ENCODE measurements around the gene DISP1.

The DISP1 gene

GRCh38 chr1:222790520-222790919 lies 24.3 kb upstream of the DISP1 start:
- WGBS (ENCODE audit: extremely low coverage, insufficient coverage, insufficient read length) = no CpG with 5 or more reads among the region's 4 CpGs
- H2AK5ac ChIP-seq (ENCODE audit: low read length) = no peak overlapping the region
- no peak overlapping the region for H3K4ac ChIP-seq (ENCODE audit: low read depth, low read length)
- H2AFZ ChIP-seq (ENCODE audit: insufficient read depth, low read length, poor library complexity) = no peak overlapping the region
- H3K4me1 ChIP-seq (ENCODE audit: control insufficient read depth in 1 of 2, insufficient read depth in 2 of 2, low read length in 2 of 2) = no peaks in the 10 kb centered on the region
- H3K36me3 ChIP-seq (ENCODE audit: control insufficient read depth in 1 of 2, insufficient read depth in 2 of 2, low read length in 2 of 2) = no peaks in the 10 kb centered on the region
- H2BK120ac ChIP-seq (ENCODE audit: insufficient read depth, low read length, poor library complexity) = no peak overlapping the region
- no peak overlapping the region for H3K4me2 ChIP-seq (ENCODE audit: low read length)
- no peaks in the 10 kb centered on the region for H3K9me3 ChIP-seq (ENCODE audit: insufficient read depth, low read depth, low read length)
- no peak overlapping the region for H3K9ac ChIP-seq (ENCODE audit: low read length)
- H3K79me1 ChIP-seq (ENCODE audit: low read length) = no peaks in the 10 kb centered on the region
- H3K27ac ChIP-seq (ENCODE audit: low read depth, low read length) = no peak overlapping the region
- H2BK5ac ChIP-seq (ENCODE audit: low read depth, low read length, poor library complexity) = no peak overlapping the region
- no peak overlapping the region for H4K91ac ChIP-seq (ENCODE audit: low read depth, low read length)
- no peak overlapping the region for H3K4me3 ChIP-seq (ENCODE audit: low read depth, low read length)
- no peak for DNase-seq
- no peaks in the 10 kb centered on the region for H3K79me2 ChIP-seq (ENCODE audit: control insufficient read depth, insufficient read depth, low read length, poor library complexity)
- no peak overlapping the region for H4K8ac ChIP-seq (ENCODE audit: low read depth, low read length)
- no peak overlapping the region for H2BK12ac ChIP-seq (ENCODE audit: low read length)
- no peak overlapping the region for H3K18ac ChIP-seq (ENCODE audit: low read length)
- no peak overlapping the region for H3K23ac ChIP-seq (ENCODE audit: low read length)
- H4K12ac ChIP-seq (ENCODE audit: low read depth, low read length) = no peak overlapping the region
- H3K27me3 ChIP-seq (ENCODE audit: insufficient read depth, low read length) = no peaks in the 10 kb centered on the region
- no peak overlapping the region for H3K14ac ChIP-seq (ENCODE audit: low read length)

GRCh38 chr1:222791006-222791710 lies 23.7 kb upstream of the DISP1 start:
- WGBS (ENCODE audit: extremely low coverage, insufficient coverage, insufficient read length) = no CpG with 5 or more reads among the region's 4 CpGs
- H3K9ac ChIP-seq (ENCODE audit: low read length) = no peak overlapping the region
- no peak overlapping the region for H4K91ac ChIP-seq (ENCODE audit: low read depth, low read length)
- no peak overlapping the region for H3K14ac ChIP-seq (ENCODE audit: low read length)
- no peak overlapping the region for H4K12ac ChIP-seq (ENCODE audit: low read depth, low read length)
- H3K4me1 ChIP-seq (ENCODE audit: control insufficient read depth in 1 of 2, insufficient read depth in 2 of 2, low read length in 2 of 2) = no peaks in the 10 kb centered on the region
- no peaks in the 10 kb centered on the region for H3K9me3 ChIP-seq (ENCODE audit: insufficient read depth, low read depth, low read length)
- H3K18ac ChIP-seq (ENCODE audit: low read length) = no peak overlapping the region
- H4K8ac ChIP-seq (ENCODE audit: low read depth, low read length) = no peak overlapping the region
- H3K27me3 ChIP-seq (ENCODE audit: insufficient read depth, low read length) = no peaks in the 10 kb centered on the region
- no peak overlapping the region for H3K4ac ChIP-seq (ENCODE audit: low read depth, low read length)
- no peaks in the 10 kb centered on the region for H3K79me1 ChIP-seq (ENCODE audit: low read length)
- no peak overlapping the region for H2BK5ac ChIP-seq (ENCODE audit: low read depth, low read length, poor library complexity)
- H2AK5ac ChIP-seq (ENCODE audit: low read length) = no peak overlapping the region
- no peak overlapping the region for H2BK12ac ChIP-seq (ENCODE audit: low read length)
- H3K4me3 ChIP-seq (ENCODE audit: low read depth, low read length) = no peak overlapping the region
- H3K36me3 ChIP-seq (ENCODE audit: control insufficient read depth in 1 of 2, insufficient read depth in 2 of 2, low read length in 2 of 2) = no peaks in the 10 kb centered on the region
- no peak overlapping the region for H2AFZ ChIP-seq (ENCODE audit: insufficient read depth, low read length, poor library complexity)
- H3K27ac ChIP-seq (ENCODE audit: low read depth, low read length) = no peak overlapping the region
- H3K4me2 ChIP-seq (ENCODE audit: low read length) = no peak overlapping the region
- no peaks in the 10 kb centered on the region for H3K79me2 ChIP-seq (ENCODE audit: control insufficient read depth, insufficient read depth, low read length, poor library complexity)
- H3K23ac ChIP-seq (ENCODE audit: low read length) = no peak overlapping the region
- DNase-seq = no peak
- H2BK120ac ChIP-seq (ENCODE audit: insufficient read depth, low read length, poor library complexity) = no peak overlapping the region

GRCh38 chr1:222792744-222793143 lies 22.1 kb upstream of the DISP1 start:
- H3K23ac ChIP-seq (ENCODE audit: low read length) = no peak overlapping the region
- no peak overlapping the region for H3K27ac ChIP-seq (ENCODE audit: low read depth, low read length)
- peak in 1 of 2 donors; percentile 36 for DNase-seq
- no peaks in the 10 kb centered on the region for H3K9me3 ChIP-seq (ENCODE audit: insufficient read depth, low read depth, low read length)
- H3K4ac ChIP-seq (ENCODE audit: low read depth, low read length) = no peak overlapping the region
- no peak overlapping the region for H3K4me3 ChIP-seq (ENCODE audit: low read depth, low read length)
- H2BK120ac ChIP-seq (ENCODE audit: insufficient read depth, low read length, poor library complexity) = no peak overlapping the region
- no peak overlapping the region for H4K8ac ChIP-seq (ENCODE audit: low read depth, low read length)
- H3K4me1 ChIP-seq (ENCODE audit: control insufficient read depth in 1 of 2, insufficient read depth in 2 of 2, low read length in 2 of 2) = no peaks in the 10 kb centered on the region
- H3K27me3 ChIP-seq (ENCODE audit: insufficient read depth, low read length) = no peaks in the 10 kb centered on the region
- H2AK5ac ChIP-seq (ENCODE audit: low read length) = no peak overlapping the region
- no peak overlapping the region for H3K4me2 ChIP-seq (ENCODE audit: low read length)
- H2BK5ac ChIP-seq (ENCODE audit: low read depth, low read length, poor library complexity) = no peak overlapping the region
- H3K18ac ChIP-seq (ENCODE audit: low read length) = no peak overlapping the region
- no peak overlapping the region for H4K91ac ChIP-seq (ENCODE audit: low read depth, low read length)
- no peak overlapping the region for H2BK12ac ChIP-seq (ENCODE audit: low read length)
- no peaks in the 10 kb centered on the region for H3K79me1 ChIP-seq (ENCODE audit: low read length)
- H4K12ac ChIP-seq (ENCODE audit: low read depth, low read length) = no peak overlapping the region
- H3K14ac ChIP-seq (ENCODE audit: low read length) = no peak overlapping the region
- no peaks in the 10 kb centered on the region for H3K36me3 ChIP-seq (ENCODE audit: control insufficient read depth in 1 of 2, insufficient read depth in 2 of 2, low read length in 2 of 2)
- H3K79me2 ChIP-seq (ENCODE audit: control insufficient read depth, insufficient read depth, low read length, poor library complexity) = no peaks in the 10 kb centered on the region
- WGBS (ENCODE audit: extremely low coverage, insufficient coverage, insufficient read length) = no CpG with 5 or more reads among the region's 2 CpGs
- H3K9ac ChIP-seq (ENCODE audit: low read length) = no peak overlapping the region
- no peak overlapping the region for H2AFZ ChIP-seq (ENCODE audit: insufficient read depth, low read length, poor library complexity)

- H3K23ac ChIP-seq (ENCODE audit: low read length) = no peak overlapping the region
- no peak overlapping the region for H2BK120ac ChIP-seq (ENCODE audit: insufficient read depth, low read length, poor library complexity)
- H3K14ac ChIP-seq (ENCODE audit: low read length) = no peak overlapping the region
- no peak overlapping the region for H3K18ac ChIP-seq (ENCODE audit: low read length)
- no peaks in the 10 kb centered on the region for H3K36me3 ChIP-seq (ENCODE audit: control insufficient read depth in 1 of 2, insufficient read depth in 2 of 2, low read length in 2 of 2)
- H3K4me2 ChIP-seq (ENCODE audit: low read length) = no peak overlapping the region
- H3K4ac ChIP-seq (ENCODE audit: low read depth, low read length) = no peak overlapping the region
- no peak for DNase-seq
- H3K9me3 ChIP-seq (ENCODE audit: insufficient read depth, low read depth, low read length) = no peaks in the 10 kb centered on the region
- no peak overlapping the region for H2BK5ac ChIP-seq (ENCODE audit: low read depth, low read length, poor library complexity)
- no peak overlapping the region for H3K9ac ChIP-seq (ENCODE audit: low read length)
- H3K27me3 ChIP-seq (ENCODE audit: insufficient read depth, low read length) = no peaks in the 10 kb centered on the region
- no peaks in the 10 kb centered on the region for H3K4me1 ChIP-seq (ENCODE audit: control insufficient read depth in 1 of 2, insufficient read depth in 2 of 2, low read length in 2 of 2)
- no peak overlapping the region for H2AK5ac ChIP-seq (ENCODE audit: low read length)
- no peaks in the 10 kb centered on the region for H3K79me1 ChIP-seq (ENCODE audit: low read length)
- H3K79me2 ChIP-seq (ENCODE audit: control insufficient read depth, insufficient read depth, low read length, poor library complexity) = no peaks in the 10 kb centered on the region
- H2BK12ac ChIP-seq (ENCODE audit: low read length) = no peak overlapping the region
- no peak overlapping the region for H4K12ac ChIP-seq (ENCODE audit: low read depth, low read length)
- H3K27ac ChIP-seq (ENCODE audit: low read depth, low read length) = no peak overlapping the region
- no CpG with 5 or more reads among the region's 6 CpGs for WGBS (ENCODE audit: extremely low coverage, insufficient coverage, insufficient read length)
- no peak overlapping the region for H4K8ac ChIP-seq (ENCODE audit: low read depth, low read length)
- no peak overlapping the region for H4K91ac ChIP-seq (ENCODE audit: low read depth, low read length)
- H2AFZ ChIP-seq (ENCODE audit: insufficient read depth, low read length, poor library complexity) = no peak overlapping the region
- H3K4me3 ChIP-seq (ENCODE audit: low read depth, low read length) = no peak overlapping the region
Measured at GRCh38 chr1:222794656-222795474, 20.0 kb upstream of the DISP1 start.
